IMR-90 (cell line): ENCODE data around the gene NCAM1. TPM values are rescaled to one million over a fixed set of nuclear protein-coding genes. Genes with fewer than 3 reads are reported as not detected.

Experiments used
- ATAC-seq: fragments of 200-7000 bp; cut with Tn5 transposase; 2 replicates; pipeline ENCODE4 v1.9.1; 2020; ENCODE audit warnings: low read depth, mild to moderate bottlenecking, moderate library complexity
- BruUV-seq: library from RNA; stranded (reverse); fragments of 400-500 nt; replicated peaks from 2 replicates; lab custom pipeline; 2021; lab: Mats Ljungman, UMichigan
- CTCF ChIA-PET: fragments of 300-600 bp; formaldehyde crosslinking; extraction: SDS; loops from one replicate; lab custom pipeline; 2021; ENCODE audit warnings: antibody characterized with exemption; lab: Yijun Ruan, JAX
- POLR2A ChIA-PET: fragments of 300-600 bp; sonication (Branson Sonifier 250); formaldehyde crosslinking; loops from one replicate; lab custom pipeline; 2022; ENCODE audit warnings: antibody characterized with exemption; ENCODE audit not compliant: unreplicated experiment; lab: Charles Lee
- DNase-seq: peaks from one replicate; pipeline ENCODE4 v3.0.0; 2013
- H2AFZ ChIP-seq: replicated peaks from 2 replicates; pipeline ENCODE3; 2013; ENCODE audit warnings: low read length, mild to moderate bottlenecking; ENCODE audit not compliant: poor library complexity
- H2AK5ac ChIP-seq: 2 replicates; pipeline ENCODE4 v1.6.1; 2013; ENCODE audit warnings: low read depth, low read length, inconsistent platforms
- H2AK9ac ChIP-seq: replicated peaks from 2 replicates; pipeline ENCODE3; 2013; ENCODE audit warnings: mild to moderate bottlenecking, low read depth, low read length, moderate library complexity; ENCODE audit not compliant: poor library complexity
- H2BK120ac ChIP-seq: 2 replicates; pipeline ENCODE4 v1.6.1; 2013; ENCODE audit warnings: low read depth, low read length, inconsistent platforms
- H2BK15ac ChIP-seq: 3 replicates; pipeline ENCODE4 v1.6.1; 2013; ENCODE audit warnings: low read depth, low read length, inconsistent platforms
- H2BK20ac ChIP-seq: 2 replicates; pipeline ENCODE4 v1.6.1; 2013; ENCODE audit warnings: low read depth, mild to moderate bottlenecking, inconsistent platforms, low read length, moderate library complexity
- H2BK5ac ChIP-seq: 2 replicates; pipeline ENCODE4 v1.6.1; 2013; ENCODE audit warnings: mild to moderate bottlenecking, low read depth, low read length, inconsistent platforms; ENCODE audit not compliant: poor library complexity, severe bottlenecking
- H3K14ac ChIP-seq: replicated peaks from 2 replicates; pipeline ENCODE4 v1.6.1; 2013; ENCODE audit warnings: low read depth, low read length, inconsistent platforms
- H3K18ac ChIP-seq: 2 replicates; pipeline ENCODE4 v1.6.1; 2013; ENCODE audit warnings: low read depth, low read length, control low read depth
- H3K23ac ChIP-seq: 2 replicates; pipeline ENCODE4 v1.6.1; 2013; ENCODE audit warnings: low read depth, low read length, inconsistent platforms
- H3K27ac ChIP-seq: 2 replicates; pipeline ENCODE4 v1.5.1; 2013; ENCODE audit warnings: mild to moderate bottlenecking, control low read depth, low read length; ENCODE audit not compliant: insufficient read depth
- H3K27me3 ChIP-seq: 2 replicates; pipeline ENCODE4 v1.6.1; 2013; ENCODE audit warnings: low read length; ENCODE audit not compliant: control insufficient read depth, insufficient read depth
- H3K36me3 ChIP-seq: 2 replicates; pipeline ENCODE4 v1.6.1; 2013; ENCODE audit warnings: low read length, mixed read lengths; ENCODE audit not compliant: control insufficient read depth, insufficient read depth
- H3K4ac ChIP-seq: 2 replicates; pipeline ENCODE4 v1.6.1; 2013; ENCODE audit warnings: low read depth, low read length, inconsistent platforms
- H3K4me1 ChIP-seq: 2 replicates; pipeline ENCODE4 v1.6.1; 2013; ENCODE audit warnings: low read length, mixed read lengths; ENCODE audit not compliant: control insufficient read depth, insufficient read depth
- H3K4me2 ChIP-seq: 2 replicates; pipeline ENCODE4 v1.6.1; 2013; ENCODE audit warnings: low read depth, mild to moderate bottlenecking, control low read depth, low read length, moderate library complexity
- H3K4me3 ChIP-seq: 2 replicates; pipeline ENCODE4 v1.5.1; 2013; ENCODE audit warnings: low read depth, mild to moderate bottlenecking, control low read depth, low read length, moderate library complexity; ENCODE audit not compliant: insufficient read depth
- H3K56ac ChIP-seq: 2 replicates; pipeline ENCODE4 v1.6.1; 2013; ENCODE audit warnings: low read length, inconsistent platforms; ENCODE audit not compliant: insufficient read depth; ENCODE audit errors: extremely low read depth
- H3K79me1 ChIP-seq, 2 experiments: 2 replicates each; pipeline ENCODE4 v1.6.1; 2013; ENCODE audit warnings: low read length in 2 of 2, inconsistent platforms in 1 of 2, low read depth in 1 of 2
- H3K9ac ChIP-seq: 2 replicates; pipeline ENCODE4 v1.6.1; 2013; ENCODE audit warnings: low read depth, low read length, control low read depth
- H3K9me1 ChIP-seq: 2 replicates; pipeline ENCODE4 v1.6.1; 2013; ENCODE audit warnings: low read length, inconsistent platforms; ENCODE audit not compliant: insufficient read depth
- H3K9me3 ChIP-seq: 2 replicates; pipeline ENCODE4 v1.6.1; 2013; ENCODE audit warnings: low read length; ENCODE audit not compliant: control insufficient read depth, insufficient read depth
- H4K20me1 ChIP-seq: 2 replicates; pipeline ENCODE4 v1.6.1; 2013; ENCODE audit warnings: low read length, inconsistent platforms; ENCODE audit not compliant: insufficient read depth
- H4K5ac ChIP-seq: 2 replicates; pipeline ENCODE4 v1.6.1; 2013; ENCODE audit warnings: mild to moderate bottlenecking, low read depth, low read length, control low read depth
- H4K8ac ChIP-seq, 2 experiments: 2 replicates each; pipeline ENCODE4 v1.6.1; 2013; ENCODE audit warnings: low read depth in 2 of 2, low read length in 2 of 2, control low read depth in 1 of 2, inconsistent platforms in 1 of 2
- H4K91ac ChIP-seq: 2 replicates; pipeline ENCODE4 v1.6.1; 2013; ENCODE audit warnings: low read depth, low read length, inconsistent platforms; ENCODE audit not compliant: insufficient read depth
- BHLHE40 ChIP-seq: fragments of 150-350 bp; IDR thresholded peaks from 2 replicates; pipeline ENCODE4 v1.6.1; 2016; ENCODE audit warnings: mild to moderate bottlenecking, low read depth, low read length
- CEBPB ChIP-seq: IDR thresholded peaks from 2 replicates; pipeline ENCODE4 v1.6.1; 2012; ENCODE audit warnings: low read depth, low read length, improper control_type of control experiment
- CHD1 ChIP-seq: IDR thresholded peaks from 2 replicates; pipeline ENCODE4 v1.6.1; 2012; ENCODE audit warnings: low read depth, low read length, improper control_type of control experiment
- CTCF ChIP-seq: conservative IDR thresholded peaks from 2 replicates; pipeline ENCODE4 v1.5.1; 2012; ENCODE audit warnings: mild to moderate bottlenecking, low read depth, low read length, improper control_type of control experiment
- ELK1 ChIP-seq: fragments of 150-350 bp; IDR thresholded peaks from 2 replicates; pipeline ENCODE4 v1.6.1; 2016; ENCODE audit warnings: low read depth, mild to moderate bottlenecking, low read length, moderate library complexity, borderline replicate concordance
- FOS ChIP-seq: fragments of 150-350 bp; IDR thresholded peaks from 2 replicates; pipeline ENCODE4 v1.6.1; 2016; ENCODE audit warnings: low read depth, low read length
- MAFK ChIP-seq: IDR thresholded peaks from 2 replicates; pipeline ENCODE4 v1.6.1; 2012; ENCODE audit warnings: low read depth, low read length, improper control_type of control experiment
- MAZ ChIP-seq: IDR thresholded peaks from 2 replicates; pipeline ENCODE4 v1.6.1; 2012; ENCODE audit warnings: low read depth, mild to moderate bottlenecking, low read length, improper control_type of control experiment, moderate library complexity, borderline replicate concordance
- MXI1 ChIP-seq: IDR thresholded peaks from 2 replicates; pipeline ENCODE4 v1.6.1; 2012; ENCODE audit warnings: low read depth, mild to moderate bottlenecking, low read length, moderate library complexity, borderline replicate concordance
- NFE2L2 ChIP-seq: fragments of 150-350 bp; IDR thresholded peaks from 2 replicates; pipeline ENCODE4 v1.6.1; 2016; ENCODE audit warnings: low read depth, mild to moderate bottlenecking, low read length
- POLR2A ChIP-seq: IDR thresholded peaks from 2 replicates; pipeline ENCODE4 v1.6.1; 2012; ENCODE audit warnings: mild to moderate bottlenecking, low read depth, low read length
- RAD21 ChIP-seq: IDR thresholded peaks from 2 replicates; pipeline ENCODE4 v1.6.1; 2012; ENCODE audit warnings: low read length, improper control_type of control experiment
- RCOR1 ChIP-seq: IDR thresholded peaks from 2 replicates; pipeline ENCODE4 v1.6.1; 2012; ENCODE audit warnings: mild to moderate bottlenecking, low read length, improper control_type of control experiment; ENCODE audit not compliant: insufficient replicate concordance
- RFX5 ChIP-seq: IDR thresholded peaks from 2 replicates; pipeline ENCODE4 v1.8.0; 2012; ENCODE audit warnings: low read depth, mild to moderate bottlenecking, low read length, moderate library complexity
- SMC3 ChIP-seq: fragments of 150-350 bp; IDR thresholded peaks from 2 replicates; pipeline ENCODE4 v1.6.1; 2016; ENCODE audit warnings: low read depth, mild to moderate bottlenecking, antibody characterized with exemption, low read length, moderate library complexity
- USF2 ChIP-seq: fragments of 150-350 bp; IDR thresholded peaks from 2 replicates; pipeline ENCODE4 v1.6.1; 2017; ENCODE audit warnings: mild to moderate bottlenecking, antibody characterized with exemption, low read length, low read depth
- WGBS, 2 experiments: methylation state at CpG; one replicate each; pipeline versions ENCODE4 v1.1.5 to v1.1.7; 2013; ENCODE audit warnings: missing lambda C conversion rate in 2 of 2; ENCODE audit not compliant: insufficient read length in 1 of 2; ENCODE audit errors: extremely low coverage in 2 of 2; 5-methylcytosine and 5-hydroxymethylcytosine counted together
- dilution Hi-C: fragments of 300-500 bp; cut with HindIII; formaldehyde crosslinking; loops from one replicate; pipeline ENCODE4 v1.14.3; 2018; ENCODE audit warnings: low sequenced_read_pairs; ENCODE audit not compliant: unreplicated experiment
- in situ Hi-C: fragments of 300-500 bp; cut with MboI; formaldehyde crosslinking; loops from 3 replicates; pipeline ENCODE4 v1.14.3; 2019; ENCODE audit warnings: low sequenced_read_pairs, inconsistent platforms, mixed read lengths
- intact Hi-C: fragments of 100-400 bp; cut with micrococcal nuclease; formaldehyde crosslinking; loops from 2 replicates; pipeline ENCODE4 v1.10.0; 2022
- polyA plus RNA-seq, 3 experiments: library from polyadenylated mRNA; depleted of rRNA; stranded (reverse); fragments of >200 nt; gene quantifications; 2 replicates each; pipeline ENCODE4 v1.2.3, GENCODE V29; 2012; ENCODE audit warnings: low replicate concordance in 1 of 3
- total RNA-seq: library from RNA; depleted of rRNA; stranded (reverse); fragments of >200 nt; gene quantifications from 2 replicates; pipeline ENCODE4 v1.2.3, GENCODE V29; 2012

NCAM1 gene
- total and polyA plus RNA-seq, 2 of the 4 experiments (the other 2 are of a cell fraction): 0.09 to 0.18 TPM

DNA sequence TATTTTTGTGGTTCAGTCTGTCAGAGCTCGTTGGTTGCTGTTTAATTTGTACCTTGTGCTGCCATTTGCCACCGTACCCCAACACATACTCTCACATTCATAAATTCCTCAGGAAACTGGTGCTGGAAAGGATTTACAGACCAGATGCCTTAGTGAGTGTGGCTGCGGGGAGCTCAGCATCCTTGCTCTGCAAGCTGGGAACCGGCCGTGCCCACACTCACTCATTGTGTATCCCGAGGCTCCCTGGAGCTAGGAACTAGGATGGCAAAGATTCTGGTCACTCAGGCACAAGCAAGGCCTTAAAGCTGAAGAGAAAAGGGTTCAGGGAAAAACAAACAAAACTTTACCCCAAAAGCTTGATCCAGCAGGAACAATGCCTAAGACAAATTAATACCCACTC lies 288.6 kb downstream of the NCAM1 start:
- H3K4me1 ChIP-seq: no peaks in the 10 kb centered on the region
- TF ChIP-seq RFX5 (no peak), CHD1 (no peak), NFE2L2 (no peak), RCOR1 (no peak), CEBPB (no peak), FOS (no peak), MAZ (no peak), USF2 (no peak), SMC3 (no peak), ELK1 (no peak), MXI1 (no peak), MAFK (no peak), BHLHE40 (no peak), RAD21 (no peak), POLR2A (no peak), CTCF (no peak)
- H3K23ac ChIP-seq: no peak overlapping the region
- no peaks in the 10 kb centered on the region for H4K20me1 ChIP-seq
- CTCF ChIA-PET: interaction anchor here (0.9 kb wide), 1 partner anchor 10 kb away, joined by 5 read pairs; no protein-coding TSS in a partner anchor
- no peaks in the 10 kb centered on the region for H3K79me1 ChIP-seq
- no peak overlapping the region for H3K9ac ChIP-seq
- intact Hi-C loops (no loop called here), in situ Hi-C loops (no loop called here), dilution Hi-C loops (no loop called here)
- H4K91ac ChIP-seq: no peak overlapping the region
- H3K27me3 ChIP-seq: no peaks in the 10 kb centered on the region
- H3K4me3 ChIP-seq: no peak overlapping the region
- H3K9me1 ChIP-seq: no peaks in the 10 kb centered on the region
- ATAC-seq: no peak
- no peak overlapping the region for H2BK15ac ChIP-seq
- H4K8ac ChIP-seq: no peak overlapping the region
- H3K18ac ChIP-seq: no peak overlapping the region
- no peaks in the 10 kb centered on the region for H3K9me3 ChIP-seq
- no peak overlapping the region for H4K5ac ChIP-seq
- POLR2A ChIA-PET: no interaction called here
- no peak overlapping the region for H3K14ac ChIP-seq
- H3K27ac ChIP-seq: no peak overlapping the region
- no peak overlapping the region for H2AFZ ChIP-seq
- no peak overlapping the region for H2BK20ac ChIP-seq
- H3K56ac ChIP-seq: no peak overlapping the region
- no peak overlapping the region for H3K4ac ChIP-seq
- H2BK5ac ChIP-seq: no peak overlapping the region
- DNase-seq: no peak
- no peaks in the 10 kb centered on the region for H3K36me3 ChIP-seq
- H2BK120ac ChIP-seq: no peak overlapping the region
- no peak overlapping the region for H2AK9ac ChIP-seq
- no TSS peak for BruUV-seq
- H3K4me2 ChIP-seq: no peak overlapping the region
- no peak overlapping the region for H2AK5ac ChIP-seq
- WGBS, 2 experiments: no CpG with 5 or more reads among the region's 6 CpGs
